Measurements from ENCODE around the gene SLC20A1. TPM values are rescaled to one million over a fixed set of nuclear protein-coding genes. Genes with fewer than 3 reads are reported as not detected.
"Not testable (repeated sequence)": the region's sequence is repeated elsewhere in the genome, so short reads cannot be mapped to it uniquely, and the experiment has no call there.

Gene SLC20A1
- polyA plus RNA-seq, 3 donors = 36.1 to 41.8 (median 40.9) TPM

- DNase-seq (ENCODE audit: low read depth in 3 of 3, low spot score in 2 of 3) = no peak
These were observed 59.8 kb downstream of the SLC20A1 start for GRCh38 chr2:112705575-112705974.

- no peak for DNase-seq (ENCODE audit: low read depth in 3 of 3, low spot score in 2 of 3)
These were observed 60.5 kb downstream of the SLC20A1 start for GRCh38 chr2:112706170-112706664.

- DNase-seq (ENCODE audit: low read depth in 3 of 3, low spot score in 2 of 3) = not testable (repeated sequence)
These were observed 61.2 kb downstream of the SLC20A1 start for GRCh38 chr2:112706947-112707346.

- DNase-seq (ENCODE audit: low read depth in 3 of 3, low spot score in 2 of 3) = no peak
These were observed 63.2 kb downstream of the SLC20A1 start for GRCh38 chr2:112708968-112709367.

- DNase-seq (ENCODE audit: low read depth in 3 of 3, low spot score in 2 of 3) = no peak
These were observed 64.0 kb downstream of the SLC20A1 start for GRCh38 chr2:112709703-112710102.

- DNase-seq (ENCODE audit: low read depth in 3 of 3, low spot score in 2 of 3) = no peak
These were observed 65.4 kb downstream of the SLC20A1 start for GRCh38 chr2:112710956-112711750.

GRCh38 chr2:112712465-112712864 is 66.7 kb downstream of the SLC20A1 start:
- no peak for DNase-seq (ENCODE audit: low read depth in 3 of 3, low spot score in 2 of 3)

GRCh38 chr2:112712903-112713584 is 67.3 kb downstream of the SLC20A1 start:
- DNase-seq (ENCODE audit: low read depth in 3 of 3, low spot score in 2 of 3) = no peak

Other genes with a start within 250 kb of the SLC20A1 start
- 1 to 10 TPM; 1.9 to 4.0 (median 2.5) TPM for gene RGPD8, start 212.3 kb upstream of the SLC20A1 start, polyA plus RNA-seq (ENCODE audit: insufficient read length in 3 of 3)
- gene TTL, start 163.8 kb upstream of the SLC20A1 start, polyA plus RNA-seq (ENCODE audit: insufficient read length in 3 of 3) = 10 to 100 TPM; 34.7 to 37.3 (median 36.0) TPM
- gene POLR1B, start 103.5 kb upstream of the SLC20A1 start, polyA plus RNA-seq (ENCODE audit: insufficient read length in 3 of 3) = 10 to 100 TPM; 24.2 to 28.8 (median 27.9) TPM
- 10 to 100 TPM; 21.7 to 24.5 (median 22.0) TPM for gene CHCHD5, start 61.3 kb upstream of the SLC20A1 start, polyA plus RNA-seq (ENCODE audit: insufficient read length in 3 of 3)
- gene NT5DC4, start 75.1 kb downstream of the SLC20A1 start, polyA plus RNA-seq (ENCODE audit: insufficient read length in 3 of 3) = under 1 TPM in 2 of 3 donors, not detected in 1; 0.07 to 0.12 TPM
- gene CKAP2L, start 118.7 kb downstream of the SLC20A1 start, polyA plus RNA-seq (ENCODE audit: insufficient read length in 3 of 3) = 10 to 100 TPM; 12.8 to 16.4 (median 15.8) TPM
- under 1 TPM in 1 of 3 donors, not detected in 2; 0.06 TPM for gene IL1A, start 138.6 kb downstream of the SLC20A1 start, polyA plus RNA-seq (ENCODE audit: insufficient read length in 3 of 3)
- gene IL1B, start 190.8 kb downstream of the SLC20A1 start, polyA plus RNA-seq (ENCODE audit: insufficient read length in 3 of 3) = 1 to 10 TPM in 1 of 3 donors, under 1 TPM in 2; 0.47 to 1.7 (median 0.50) TPM